Caki2 (cell line): Measurements from ENCODE around the gene SINHCAF. TPM values are rescaled to one million over a fixed set of nuclear protein-coding genes. Genes with fewer than 3 reads are reported as not detected.

ENCODE experiments used
- DNase-seq: peaks from one replicate; pipeline ENCODE4 v3.0.0-alpha.2; 2015; ENCODE audit warnings: low read depth
- in situ Hi-C: cut with HindIII; loops from 2 replicates; pipeline ENCODE4 v1.10.0; 2016; ENCODE audit warnings: low sequenced_read_pairs, low pct_unique_long_range_greater_than_20kb, mixed read lengths
- total RNA-seq: library from RNA; depleted of rRNA; stranded (reverse); fragments of >200 nt; shearing (Covaris generic); gene quantifications from 2 replicates; pipeline ENCODE4 v1.2.3, GENCODE V29; 2014; ENCODE audit warnings: low replicate concordance

SINHCAF gene
- total RNA-seq, 1 experiment from 2014 or later, result 115 TPM

GRCh38 chr12:31315784-31316465 lies 10.0 kb downstream of the SINHCAF start:
- no peak for DNase-seq
- in situ Hi-C loops, result no loop called here

- DNase-seq, result no peak
- in situ Hi-C loops, result no loop called here
These were observed 10.8 kb downstream of the SINHCAF start for GRCh38 chr12:31315044-31315715.

- in situ Hi-C loops, result no loop called here
- no peak for DNase-seq
These were observed 13.5 kb downstream of the SINHCAF start for GRCh38 chr12:31312431-31312830.

- in situ Hi-C loops, result no loop called here
- no peak for DNase-seq
These were observed 14.2 kb downstream of the SINHCAF start for GRCh38 chr12:31311634-31312258.

GRCh38 chr12:31310488-31310887 lies 15.5 kb downstream of the SINHCAF start:
- DNase-seq, result no peak
- in situ Hi-C loops, result no loop called here

- in situ Hi-C loops, result no loop called here
- no peak for DNase-seq
These were observed 16.7 kb downstream of the SINHCAF start for GRCh38 chr12:31309279-31309678.

- in situ Hi-C loops, result no loop called here
- DNase-seq, result no peak
These were observed 17.8 kb downstream of the SINHCAF start for GRCh38 chr12:31308116-31308515.

- no peak for DNase-seq
- in situ Hi-C loops, result no loop called here
These were observed 19.1 kb downstream of the SINHCAF start for GRCh38 chr12:31306866-31307265.

GRCh38 chr12:31303466-31303865 lies 22.5 kb downstream of the SINHCAF start:
- in situ Hi-C loops, result no loop called here
- no peak for DNase-seq

GRCh38 chr12:31301311-31301710 lies 24.6 kb downstream of the SINHCAF start:
- in situ Hi-C loops, result no loop called here
- no peak for DNase-seq

- no peak for DNase-seq
- in situ Hi-C loops, result no loop called here
These were observed 25.2 kb downstream of the SINHCAF start for GRCh38 chr12:31300783-31301182.

- no peak for DNase-seq
- in situ Hi-C loops, result no loop called here
These were observed 25.6 kb downstream of the SINHCAF start for GRCh38 chr12:31300341-31300740.

- in situ Hi-C loops, result no loop called here
- DNase-seq, result no peak
These were observed 27.0 kb downstream of the SINHCAF start for GRCh38 chr12:31298922-31299321.

GRCh38 chr12:31298515-31298910 lies 27.4 kb downstream of the SINHCAF start:
- in situ Hi-C loops, result no loop called here
- no peak for DNase-seq

- DNase-seq, result no peak
- in situ Hi-C loops, result no loop called here
These were observed 28.1 kb downstream of the SINHCAF start for GRCh38 chr12:31297572-31298514.

- DNase-seq, result no peak
- in situ Hi-C loops, result no loop called here
These were observed 36.5 kb downstream of the SINHCAF start for GRCh38 chr12:31289441-31289840.

GRCh38 chr12:31288381-31288780 lies 37.6 kb downstream of the SINHCAF start:
- in situ Hi-C loops, result no loop called here
- no peak for DNase-seq

- no peak for DNase-seq
- in situ Hi-C loops, result no loop called here
These were observed 45.8 kb downstream of the SINHCAF start for GRCh38 chr12:31280183-31280582.
